GM18526 (cell line): Measurements from ENCODE around the gene MSH5.

Experiments used
- POLR2A ChIP-seq: IDR thresholded peaks from 3 replicates; pipeline ENCODE4 v1.6.1; 2011; ENCODE audit not compliant: insufficient read length; ENCODE audit errors: extremely low read depth

MSH5 gene

DNA sequence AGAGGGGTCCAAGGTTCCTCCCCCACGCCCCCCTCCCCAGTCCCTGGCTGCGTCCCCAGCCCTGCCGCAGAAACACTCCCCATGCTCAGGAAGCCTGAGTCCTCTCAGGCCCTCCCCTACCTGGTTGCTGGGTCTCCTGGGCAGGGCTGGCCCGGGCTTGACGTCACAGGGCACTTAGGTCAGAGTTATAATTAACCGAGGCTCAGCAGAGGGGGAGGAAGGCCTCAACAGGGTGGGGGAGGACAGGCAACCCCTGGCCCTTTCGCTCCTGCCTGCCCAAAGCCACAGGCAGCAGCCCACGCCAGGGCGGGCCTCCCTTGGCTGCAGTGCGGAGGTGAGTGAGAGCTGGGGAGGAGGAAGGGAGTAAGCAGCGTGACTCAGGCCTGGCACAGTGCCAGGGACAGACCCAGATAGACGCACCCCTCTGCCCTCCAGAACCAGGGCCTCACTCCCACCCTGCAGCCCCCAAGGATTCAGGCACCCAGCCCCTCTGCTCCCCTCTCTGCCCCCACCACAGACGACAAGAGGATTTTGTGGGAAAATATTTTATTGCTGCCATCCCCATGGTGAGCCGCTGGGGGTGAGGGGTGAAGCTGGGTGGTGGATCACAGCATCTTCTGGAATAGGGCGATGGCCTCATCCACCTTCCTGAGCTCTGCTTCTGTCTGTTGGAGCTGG, 37.3 kb downstream of the MSH5 start, which contains the start of gene VWA7:
Gene VWA7 (minus strand): TSS at position 340 of the 678 bp plus-strand sequence. CDS start 549 bp downstream, outside the sequence.
- no peak for TF ChIP-seq POLR2A

DNA sequence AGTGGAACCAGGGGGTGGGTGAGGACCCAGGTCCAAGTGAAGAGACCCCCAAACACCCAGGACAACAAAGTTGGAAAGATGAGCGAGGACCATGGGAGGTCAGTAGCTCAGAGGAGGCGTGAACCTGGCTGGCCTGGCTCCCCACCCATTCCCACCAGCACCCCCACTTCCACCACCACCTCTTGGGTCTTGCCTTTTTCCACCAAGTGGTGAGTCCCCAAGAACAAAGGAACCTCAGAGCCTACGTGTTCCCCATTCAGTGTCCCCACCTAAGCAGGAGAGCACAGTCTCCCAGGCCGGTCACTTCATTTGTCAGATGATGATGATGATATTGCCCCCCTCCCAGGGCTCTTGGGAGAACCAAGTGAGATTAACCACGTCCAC, 37.9 kb downstream of the MSH5 start:
- TF ChIP-seq POLR2A, result no peak

DNA sequence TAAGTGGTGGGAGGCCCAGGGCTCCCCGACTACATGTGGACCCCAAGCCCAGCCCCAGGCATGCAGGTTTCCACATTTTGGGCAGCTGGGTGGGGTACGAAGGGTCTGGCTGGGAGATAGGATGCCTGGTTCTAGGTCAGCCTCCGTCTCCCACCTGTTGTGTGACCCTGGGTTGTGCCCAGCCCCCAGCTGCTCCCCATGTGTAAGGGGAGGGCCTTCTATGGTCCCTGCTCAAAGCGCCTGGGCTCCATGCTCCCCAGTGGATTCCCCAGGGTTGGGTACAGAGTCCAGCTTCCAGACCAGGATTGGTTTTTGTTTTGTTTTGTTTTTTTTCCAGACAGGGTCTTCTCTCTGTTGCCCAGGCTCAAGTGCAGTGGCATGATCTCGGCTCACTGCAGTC, 38.4 kb downstream of the MSH5 start:
- no peak for TF ChIP-seq POLR2A

DNA sequence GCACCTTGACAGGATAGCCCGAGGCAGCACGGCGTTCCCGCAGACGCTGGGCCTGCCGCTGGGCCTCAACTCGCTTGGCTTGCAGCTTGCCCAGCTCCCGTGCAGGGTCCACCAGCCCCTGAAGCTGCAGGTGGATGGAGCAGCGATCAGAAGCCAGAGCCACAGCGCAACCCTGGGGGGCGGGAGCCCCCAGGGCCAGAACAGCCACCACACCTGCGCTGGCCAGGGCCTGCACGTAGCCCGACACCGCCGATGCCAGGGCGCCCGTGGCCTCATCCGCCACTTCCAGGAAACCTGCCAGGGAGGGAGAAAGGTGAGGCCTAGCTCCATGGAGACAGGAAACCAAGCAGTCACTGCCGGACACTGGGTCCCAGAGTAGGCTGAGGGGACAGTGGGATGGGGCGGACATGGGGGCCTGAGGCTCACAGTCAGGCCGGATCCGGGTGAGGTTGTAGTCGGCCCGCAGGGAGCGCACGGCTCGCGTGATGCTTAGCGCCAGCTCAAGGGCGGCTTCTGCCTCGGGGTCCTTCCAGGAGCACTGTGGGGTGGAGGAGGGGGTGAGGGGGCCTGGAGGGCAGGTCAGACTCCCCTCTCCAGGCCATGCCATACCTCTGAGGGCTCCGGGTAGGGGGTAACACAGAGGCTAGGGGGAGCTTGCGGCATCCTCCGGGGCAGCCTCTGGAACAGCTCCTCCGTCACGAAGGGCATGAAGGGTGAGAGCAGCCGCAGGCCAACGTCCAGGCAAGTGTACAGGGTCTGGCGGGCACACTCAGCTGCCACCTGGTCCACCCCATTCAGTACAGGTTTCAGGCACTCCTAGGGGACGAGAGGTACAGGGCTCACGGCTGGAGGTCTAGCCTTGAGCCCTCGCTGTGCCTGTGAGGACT, 39.4 kb downstream of the MSH5 start:
- TF ChIP-seq POLR2A, result no peak

DNA sequence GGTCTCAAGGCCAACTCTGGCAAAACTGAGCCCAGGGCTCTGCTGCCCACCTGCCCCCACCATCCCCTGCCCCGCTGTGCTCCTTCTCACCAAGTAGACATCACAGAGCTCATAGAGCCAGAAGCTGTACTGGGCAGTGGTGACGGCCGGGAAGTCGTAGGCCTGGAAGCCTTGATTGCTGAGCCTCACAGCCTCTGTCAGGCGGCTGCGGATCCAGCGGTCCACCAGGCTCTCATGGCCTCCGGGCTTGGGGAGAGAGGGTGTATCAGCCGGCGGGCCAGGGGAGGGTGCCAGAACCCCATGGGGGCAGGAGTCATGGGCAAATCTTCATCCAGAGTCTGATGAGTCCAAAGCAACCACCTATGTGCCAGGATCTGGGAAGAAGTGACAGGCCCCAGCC, 40.1 kb downstream of the MSH5 start:
- no peak for TF ChIP-seq POLR2A

DNA sequence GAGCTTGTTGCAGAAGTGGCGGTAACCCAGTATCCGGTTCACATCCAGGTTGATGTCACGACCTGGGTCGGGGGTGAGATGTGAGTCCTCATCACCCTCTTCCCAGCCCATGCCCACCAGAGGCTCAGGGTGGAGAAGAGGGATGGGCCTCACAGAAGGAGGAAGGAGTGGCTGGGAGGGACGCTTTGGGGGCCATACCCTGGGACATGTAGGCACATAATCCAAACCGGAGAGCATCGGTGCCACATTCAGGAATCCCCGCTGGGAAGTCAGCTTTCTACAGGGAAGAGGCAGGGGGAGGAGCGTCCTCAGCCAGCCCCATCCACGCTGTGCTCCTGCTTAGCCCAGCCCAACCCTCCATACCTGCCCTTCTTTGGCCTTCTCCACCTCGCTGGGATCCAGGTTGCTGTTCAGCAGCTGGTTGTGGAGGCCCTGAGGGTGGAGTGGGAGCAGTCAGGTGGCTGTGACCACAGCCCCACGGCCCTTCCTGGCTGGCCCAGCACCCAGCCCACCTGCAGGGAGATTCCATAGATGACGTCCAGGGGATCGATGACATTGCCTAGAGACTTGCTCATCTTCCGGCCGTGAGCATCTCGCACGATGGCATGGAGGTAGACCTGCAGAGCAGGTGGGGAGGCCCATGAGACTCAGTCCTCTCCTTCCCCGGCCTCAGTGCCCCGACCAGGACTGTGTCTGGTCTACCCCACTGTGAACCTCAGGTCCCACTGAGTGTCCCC, 40.9 kb downstream of the MSH5 start:
- TF ChIP-seq POLR2A, result no peak

DNA sequence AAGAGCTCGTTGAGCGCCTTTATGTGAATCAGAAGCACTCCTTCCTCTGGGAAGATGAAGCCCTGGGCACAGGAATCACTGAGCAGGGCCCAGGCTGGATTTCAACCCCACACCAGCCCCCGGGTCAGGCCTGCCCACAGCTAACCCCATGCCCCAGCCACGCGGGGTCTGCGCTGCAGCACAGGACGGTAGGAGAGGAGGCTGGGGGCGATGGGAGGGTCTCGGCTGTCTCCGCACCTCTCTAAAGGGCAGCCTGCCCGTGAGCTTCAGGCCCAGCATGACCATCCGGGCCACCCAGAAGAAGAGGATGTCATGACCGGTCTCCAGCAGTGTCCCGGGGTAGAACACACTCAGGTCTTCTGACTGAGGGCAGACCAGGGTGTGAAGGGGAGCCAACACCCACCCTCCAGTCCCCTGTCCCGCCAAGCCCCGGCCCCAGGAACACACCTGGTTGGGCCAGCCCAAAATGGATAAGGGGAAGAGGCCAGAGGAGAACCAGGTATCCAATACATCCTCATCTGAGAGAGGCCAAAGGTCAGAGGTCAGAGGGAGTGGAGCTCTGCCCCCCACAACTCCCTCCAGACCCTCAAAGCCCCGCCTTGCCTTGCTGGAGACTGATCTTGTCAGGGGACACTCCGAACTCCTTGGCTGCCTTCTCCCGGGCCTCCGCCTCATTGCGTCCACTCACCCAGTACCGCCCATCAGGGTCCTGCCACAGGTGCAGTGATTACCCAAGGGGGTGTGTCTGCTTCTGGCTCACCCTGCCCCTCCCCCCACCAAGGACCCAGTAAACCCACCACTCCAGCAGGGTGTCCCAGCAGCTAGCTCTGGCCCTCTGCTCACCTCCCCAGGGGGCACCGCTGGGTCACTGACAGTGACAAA, 41.7 kb downstream of the MSH5 start:
- TF ChIP-seq POLR2A, result no peak

DNA sequence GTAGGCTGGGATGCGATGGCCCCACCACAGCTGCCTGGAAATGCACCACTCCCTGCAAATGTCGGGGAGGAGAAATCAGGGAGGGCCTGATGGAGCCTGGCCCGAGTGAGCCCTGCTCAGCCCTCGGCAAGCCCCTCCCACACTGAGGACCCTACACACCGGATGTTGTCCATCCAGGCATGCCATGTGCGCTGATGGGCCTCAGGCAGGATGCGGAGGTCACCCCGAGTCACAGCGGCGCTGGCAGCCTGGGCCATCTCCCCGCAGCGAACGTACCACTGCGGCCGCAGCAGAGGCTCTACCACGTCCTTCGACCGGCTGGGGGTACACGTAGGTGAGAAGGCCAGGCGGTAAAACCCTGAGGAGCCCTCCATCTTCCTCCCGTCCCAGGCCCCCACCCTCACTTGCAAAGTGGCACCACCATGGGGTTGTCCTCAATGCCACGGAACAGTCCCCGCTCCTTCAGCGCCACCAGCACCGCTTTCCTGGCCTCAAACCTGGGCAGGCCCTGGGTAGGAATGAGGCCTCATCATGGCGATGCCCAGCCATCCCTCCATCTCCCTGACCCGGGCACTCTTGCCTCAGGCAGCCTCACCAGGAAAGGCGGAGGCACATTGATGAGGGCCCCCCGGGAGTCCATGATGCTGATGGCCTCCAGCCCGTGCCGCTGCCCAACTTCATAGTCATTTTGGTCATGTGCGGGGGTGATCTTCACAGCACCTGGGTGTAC, 42.5 kb downstream of the MSH5 start:
- TF ChIP-seq POLR2A, result no peak

DNA sequence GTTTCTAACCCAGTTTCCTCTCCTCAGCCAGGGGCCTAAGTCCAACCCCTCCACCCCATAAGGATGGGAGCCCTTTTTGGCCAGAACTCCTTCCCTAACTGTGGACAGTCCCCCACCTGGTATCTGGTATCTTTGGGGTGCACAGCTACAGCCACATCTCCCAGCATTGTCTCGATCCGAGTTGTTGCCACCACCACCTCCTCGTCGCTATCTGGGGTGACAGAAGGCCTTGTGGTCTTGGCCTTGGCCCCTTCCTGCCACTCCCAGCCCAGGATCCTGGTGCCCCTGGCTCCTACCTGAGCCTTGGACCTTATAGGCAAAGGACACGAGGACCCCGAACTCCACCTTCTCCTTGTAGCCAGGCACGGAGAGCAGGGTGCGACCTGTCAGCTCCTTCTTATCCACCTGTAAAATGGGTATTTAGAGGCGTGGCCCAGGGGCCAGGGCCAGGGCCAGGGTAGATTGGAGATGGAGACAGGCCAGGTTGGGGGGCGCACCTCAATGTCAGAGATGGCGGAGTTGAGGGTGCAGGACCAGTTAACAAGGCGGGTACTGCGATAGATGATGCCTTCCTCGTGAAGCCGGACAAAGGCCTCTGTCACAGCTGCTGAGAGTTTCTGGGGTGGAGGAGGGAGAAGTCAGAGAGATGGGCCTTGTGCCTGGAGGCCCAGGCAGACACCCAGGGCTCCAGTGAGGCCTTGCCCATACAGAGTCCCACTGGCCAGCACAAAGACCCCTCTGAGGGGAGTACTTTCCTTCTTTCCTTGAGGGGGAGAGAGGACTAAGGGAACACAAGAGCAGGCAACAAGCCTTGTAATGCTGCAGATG, 44.5 kb downstream of the MSH5 start:
- no peak for TF ChIP-seq POLR2A

DNA sequence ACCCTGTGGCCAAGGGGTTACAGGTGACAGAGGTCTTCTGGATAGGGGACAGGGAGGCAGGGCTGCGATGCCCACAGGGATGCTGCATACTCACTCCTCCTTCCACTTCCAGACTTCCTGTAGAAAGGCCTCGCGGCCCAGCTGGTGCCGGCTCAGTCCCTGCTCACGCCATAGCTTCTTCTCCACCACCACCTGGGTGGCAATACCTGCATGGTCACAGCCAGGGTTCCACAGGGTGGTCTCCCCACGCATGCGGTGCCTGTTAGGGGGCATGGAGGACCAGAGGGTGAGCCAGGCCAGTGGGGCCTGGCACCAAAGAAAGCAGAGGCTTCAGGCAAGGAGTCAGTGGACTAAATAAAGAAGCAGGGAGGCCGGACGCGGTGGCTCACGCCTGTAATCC, 45.7 kb downstream of the MSH5 start:
- TF ChIP-seq POLR2A, result no peak

DNA sequence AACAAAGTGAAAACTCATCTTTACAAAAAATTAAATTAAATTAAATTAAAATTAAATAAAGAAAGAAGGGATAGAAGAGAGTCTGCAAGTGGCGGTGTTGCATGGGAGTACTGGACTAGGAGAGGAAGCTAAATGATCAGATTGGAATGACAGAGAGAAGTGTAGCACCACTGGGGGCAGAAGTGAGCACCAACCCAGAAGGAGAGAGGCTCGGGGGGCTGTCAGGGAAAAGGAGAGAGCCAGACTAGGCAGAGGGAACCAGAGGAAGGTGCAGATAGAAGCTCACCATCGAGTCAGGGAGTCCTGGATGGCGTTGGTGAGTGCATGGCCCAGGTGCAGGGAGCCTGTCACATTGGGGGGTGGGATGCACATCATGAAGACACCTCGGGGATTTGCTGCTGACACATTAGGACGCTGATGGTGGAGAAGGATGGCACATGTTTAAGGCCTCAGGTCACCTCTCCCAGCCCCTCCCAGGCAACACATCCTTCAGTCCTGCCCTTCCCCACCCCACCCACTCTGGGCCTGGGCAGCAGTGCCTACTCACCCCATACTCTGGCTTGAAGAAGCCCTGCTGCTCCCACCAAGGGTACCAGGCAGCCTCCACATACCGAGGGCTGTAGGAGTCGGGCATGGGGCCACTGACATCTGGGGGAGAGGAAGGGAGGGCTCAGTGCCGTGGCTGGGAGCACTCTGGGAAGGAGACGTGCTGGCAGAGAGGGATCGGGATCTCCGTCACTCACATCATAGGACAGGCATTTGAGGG, 51.7 kb downstream of the MSH5 start:
- no peak for TF ChIP-seq POLR2A

DNA sequence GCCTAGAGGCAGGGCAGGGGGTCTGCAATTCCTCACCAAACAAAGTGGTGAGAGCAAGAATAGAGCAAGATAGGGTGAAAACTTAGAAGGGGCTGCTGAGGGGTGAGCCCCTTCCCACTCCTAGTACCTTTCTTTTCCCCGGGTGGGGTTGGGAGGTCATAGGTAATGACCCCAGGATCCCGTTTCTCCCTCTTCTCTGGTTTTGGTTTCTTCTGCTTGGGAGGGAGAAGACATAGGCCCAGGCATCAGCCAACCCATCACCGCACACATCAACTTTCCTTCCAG, 52.2 kb downstream of the MSH5 start:
- no peak for TF ChIP-seq POLR2A

DNA sequence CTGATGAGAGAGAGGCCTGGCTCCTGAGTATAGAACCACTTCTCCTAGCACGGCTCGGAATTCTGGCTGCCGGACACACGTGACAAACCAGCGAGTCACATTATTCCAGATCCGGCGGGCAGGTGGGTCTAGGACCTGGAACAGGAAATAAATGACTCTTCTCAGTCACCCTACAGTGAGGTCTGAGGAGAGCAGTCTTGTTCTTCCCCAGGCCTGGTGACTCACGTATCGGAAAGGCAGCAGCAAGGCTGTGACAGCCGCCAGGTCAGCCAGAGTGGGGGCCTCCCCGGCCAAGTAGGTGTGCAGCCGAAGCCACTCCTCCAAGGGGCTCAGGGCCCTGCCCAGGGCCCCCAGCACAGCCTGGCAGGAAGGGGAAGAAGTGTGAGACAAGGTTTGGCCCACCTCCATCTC, 53.0 kb downstream of the MSH5 start:
- no peak for TF ChIP-seq POLR2A
